ENCODE results near the gene COL6A2. TPM values are rescaled to one million over a fixed set of nuclear protein-coding genes. Genes with fewer than 3 reads are reported as not detected.

COL6A2 gene
- total and polyA plus RNA-seq, 2 of the 4 experiments (the other 2 are of a cell fraction), result 208 to 1,065 TPM

- no peak overlapping the region for H3K18ac ChIP-seq (ENCODE audit: low read depth, low read length)
- no peak overlapping the region for H3K14ac ChIP-seq (replicated peaks; ENCODE audit: low read depth, low read length)
- H3K79me1 ChIP-seq (ENCODE audit: low read depth in 1 of 2, low read length in 2 of 2), result no peaks in the 10 kb centered on the region
- no peak for ATAC-seq (ENCODE audit: low read depth)
- BruUV-seq (replicated peaks), result no TSS peak
- peaks cover 2% of the 10 kb centered on the region; the same call in 1 of the 2 replicates for H3K9me3 ChIP-seq (ENCODE audit: control insufficient read depth, insufficient read depth, low read length)
- H3K56ac ChIP-seq (ENCODE audit: extremely low read depth, insufficient read depth, low read length), result no peak overlapping the region
- H3K4me2 ChIP-seq (ENCODE audit: low read depth, low read length), result no peak overlapping the region
- H3K4me1 ChIP-seq (ENCODE audit: control insufficient read depth, insufficient read depth, low read length), result peaks cover 2% of the 10 kb centered on the region
- WGBS, 2 experiments (ENCODE audit: extremely low coverage in 2 of 2, insufficient read length in 1 of 2), result no CpG with 5 or more reads among the region's 10 CpGs
- 0 out of 2 replicates have a peak, but pooled peaks cover 3% of the 10 kb centered on the region for H3K9me1 ChIP-seq (ENCODE audit: insufficient read depth, low read length)
- ChIA-PET POLR2A (ENCODE audit: unreplicated experiment) (no interaction called here), CTCF (no interaction called here)
- dilution Hi-C loops (cut with HindIII; ENCODE audit: low sequenced_read_pairs, unreplicated experiment) (no loop called here), intact Hi-C loops (cut with micrococcal nuclease) (no loop called here), in situ Hi-C loops (cut with MboI; ENCODE audit: low sequenced_read_pairs) (no loop called here)
- no peak overlapping the region for H3K4me3 ChIP-seq (ENCODE audit: insufficient read depth, low read depth, low read length)
- H3K23ac ChIP-seq (ENCODE audit: low read depth, low read length), result no peak overlapping the region
- no peak overlapping the region for H3K9ac ChIP-seq (ENCODE audit: low read depth, low read length)
- H2BK120ac ChIP-seq (ENCODE audit: low read depth, low read length), result no peak overlapping the region
- H3K4ac ChIP-seq (ENCODE audit: low read depth, low read length), result no peak overlapping the region
- DNase-seq, result no peak
- no peak overlapping the region for H4K91ac ChIP-seq (ENCODE audit: insufficient read depth, low read depth, low read length)
- no peaks in the 10 kb centered on the region for H3K27me3 ChIP-seq (ENCODE audit: control insufficient read depth, insufficient read depth, low read length)
- H4K20me1 ChIP-seq (ENCODE audit: insufficient read depth, low read length), result no peaks in the 10 kb centered on the region
- no peak overlapping the region for H2AFZ ChIP-seq (replicated peaks; ENCODE audit: low read length, poor library complexity)
- TF ChIP-seq MAFK (IDR thresholded peaks at IDR 0.05; ENCODE audit: low read depth, low read length) (no peak), CEBPB (IDR thresholded peaks at IDR 0.05; ENCODE audit: low read depth, low read length) (no peak), SMC3 (IDR thresholded peaks at IDR 0.05; ENCODE audit: low read depth, low read length) (no peak), FOS (IDR thresholded peaks at IDR 0.05; ENCODE audit: low read depth, low read length) (no peak), POLR2A (IDR thresholded peaks at IDR 0.05; ENCODE audit: low read depth, low read length) (no peak), BHLHE40 (IDR thresholded peaks at IDR 0.05; ENCODE audit: low read depth, low read length) (no peak), NFE2L2 (IDR thresholded peaks at IDR 0.05; ENCODE audit: low read depth, low read length) (no peak), CTCF (conservative IDR thresholded peaks at IDR 0.05; ENCODE audit: low read depth, low read length) (no peak), RCOR1 (IDR thresholded peaks at IDR 0.05; ENCODE audit: insufficient replicate concordance, low read length) (no peak), RFX5 (IDR thresholded peaks at IDR 0.05; ENCODE audit: low read depth, low read length) (no peak)
- TF ChIP-seq, protein P1, sequence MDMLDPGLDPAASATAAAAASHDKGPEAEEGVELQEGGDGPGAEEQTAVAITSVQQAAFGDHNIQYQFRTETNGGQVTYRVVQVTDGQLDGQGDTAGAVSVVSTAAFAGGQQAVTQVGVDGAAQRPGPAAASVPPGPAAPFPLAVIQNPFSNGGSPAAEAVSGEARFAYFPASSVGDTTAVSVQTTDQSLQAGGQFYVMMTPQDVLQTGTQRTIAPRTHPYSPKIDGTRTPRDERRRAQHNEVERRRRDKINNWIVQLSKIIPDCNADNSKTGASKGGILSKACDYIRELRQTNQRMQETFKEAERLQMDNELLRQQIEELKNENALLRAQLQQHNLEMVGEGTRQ (IDR thresholded peaks at IDR 0.05; ENCODE audit: low read depth, low read length), result no peak
- no peak overlapping the region for H3K27ac ChIP-seq (ENCODE audit: insufficient read depth, low read length)
- no peak overlapping the region for H2BK5ac ChIP-seq (ENCODE audit: low read depth, low read length, poor library complexity, severe bottlenecking)
- no peak overlapping the region for H2BK20ac ChIP-seq (ENCODE audit: low read depth, low read length)
- no peak overlapping the region for H2AK9ac ChIP-seq (replicated peaks; ENCODE audit: low read depth, low read length, poor library complexity)
- no peak overlapping the region for H4K8ac ChIP-seq (ENCODE audit: low read depth in 2 of 2, low read length in 2 of 2)
- peaks cover 4% of the 10 kb centered on the region; the same call in 1 of the 2 replicates for H3K36me3 ChIP-seq (ENCODE audit: control insufficient read depth, insufficient read depth, low read length)
- no peak overlapping the region for H2AK5ac ChIP-seq (ENCODE audit: low read depth, low read length)
- H2BK15ac ChIP-seq (ENCODE audit: low read depth, low read length), result no peak overlapping the region
- no peak overlapping the region for H4K5ac ChIP-seq (ENCODE audit: low read depth, low read length)
Measured at GRCh38 chr21:46156678-46157077, 58.8 kb downstream of the COL6A2 start.
